ENCODE data around the gene COL21A1. TPM values are rescaled to one million over a fixed set of nuclear protein-coding genes. Genes with fewer than 3 reads are reported as not detected.

The COL21A1 gene
- total RNA-seq, 2 experiments from 2014 or later, result not detected

GRCh38 chr6:56036916-56037600, 210.3 kb downstream of the COL21A1 start:
- Histone ChIP-seq H3K27ac (ENCODE audit: low read depth in 1 of 2, low read length in 2 of 2) (no peak overlapping the region), H3K4me1 (ENCODE audit: insufficient read depth, low read length) (no peaks in the 10 kb centered on the region), H3K9me3 (ENCODE audit: control insufficient read depth in 1 of 2, insufficient read depth in 1 of 2, low read length in 2 of 2) (peaks cover 0 to 3% of the 10 kb centered on the region in 2 experiments), H3K27me3 (ENCODE audit: control insufficient read depth in 1 of 2, insufficient read depth in 2 of 2, low read length in 2 of 2) (no peaks in the 10 kb centered on the region), H3K36me3 (ENCODE audit: insufficient read depth, low read length) (no peaks in the 10 kb centered on the region), H3K4me3 (ENCODE audit: low read length) (no peak overlapping the region)
- intact Hi-C loops (cut with DNase I, micrococcal nuclease), result loop anchor here in 1 of 2 experiments (5.0 kb wide), 1 partner anchor 70 kb away; no protein-coding TSS in a partner anchor
- H3K27me3 Mint-ChIP-seq, result no peaks in the 10 kb centered on the region
- H3K9me3 Mint-ChIP-seq, result peaks cover 4% of the 10 kb centered on the region
- CTCF ChIA-PET, result no interaction called here
- H3K4me1 Mint-ChIP-seq (ENCODE audit: low read depth), result no peaks in the 10 kb centered on the region
- POLR2A ChIA-PET, result no interaction called here
- no peak for TF ChIP-seq CTCF (IDR thresholded peaks at IDR 0.05)
- DNase-seq (no peak), ATAC-seq (ENCODE audit: poor library complexity) (no peak)
- H3K27ac Mint-ChIP-seq, result no peak overlapping the region
- H3K4me3 Mint-ChIP-seq, result no peak overlapping the region
- no peaks in the 10 kb centered on the region for H3K36me3 Mint-ChIP-seq (ENCODE audit: low read depth)

- H3K4me1 Mint-ChIP-seq (ENCODE audit: low read depth), result no peaks in the 10 kb centered on the region
- peaks cover 3% of the 10 kb centered on the region in 2 experiments for H3K9me3 ChIP-seq (ENCODE audit: control insufficient read depth in 1 of 2, insufficient read depth in 1 of 2, low read length in 2 of 2)
- no peaks in the 10 kb centered on the region for H3K27me3 ChIP-seq (ENCODE audit: control insufficient read depth in 1 of 2, insufficient read depth in 2 of 2, low read length in 2 of 2)
- H3K27ac Mint-ChIP-seq, result no peak overlapping the region
- ATAC-seq (ENCODE audit: poor library complexity), result no peak
- intact Hi-C loops (cut with DNase I, micrococcal nuclease), result no loop called here
- peaks cover 4% of the 10 kb centered on the region for H3K9me3 Mint-ChIP-seq
- POLR2A ChIA-PET, result no interaction called here
- H3K4me3 ChIP-seq (ENCODE audit: low read length), result no peak overlapping the region
- no peaks in the 10 kb centered on the region for H3K4me1 ChIP-seq (ENCODE audit: insufficient read depth, low read length)
- no peak for DNase-seq
- H3K27me3 Mint-ChIP-seq, result no peaks in the 10 kb centered on the region
- H3K4me3 Mint-ChIP-seq, result no peak overlapping the region
- TF ChIP-seq CTCF (IDR thresholded peaks at IDR 0.05), result no peak
- no peaks in the 10 kb centered on the region for H3K36me3 ChIP-seq (ENCODE audit: insufficient read depth, low read length)
- H3K36me3 Mint-ChIP-seq (ENCODE audit: low read depth), result no peaks in the 10 kb centered on the region
- no peak overlapping the region for H3K27ac ChIP-seq (ENCODE audit: low read depth in 1 of 2, low read length in 2 of 2)
- CTCF ChIA-PET, result no interaction called here
These were observed 214.0 kb downstream of the COL21A1 start for GRCh38 chr6:56033401-56033800.

- H3K9me3 ChIP-seq (ENCODE audit: control insufficient read depth in 1 of 2, insufficient read depth in 1 of 2, low read length in 2 of 2), result peaks cover 3% of the 10 kb centered on the region in 2 experiments
- no peak overlapping the region for H3K4me3 ChIP-seq (ENCODE audit: low read length)
- Mint-ChIP-seq H3K4me3 (no peak overlapping the region), H3K27ac (no peak overlapping the region), H3K9me3 (peaks cover 4% of the 10 kb centered on the region), H3K27me3 (no peaks in the 10 kb centered on the region), H3K4me1 (ENCODE audit: low read depth) (no peaks in the 10 kb centered on the region), H3K36me3 (ENCODE audit: low read depth) (no peaks in the 10 kb centered on the region)
- H3K4me1 ChIP-seq (ENCODE audit: insufficient read depth, low read length), result no peaks in the 10 kb centered on the region
- CTCF ChIA-PET, result no interaction called here
- ATAC-seq (ENCODE audit: poor library complexity) (no peak), DNase-seq (no peak)
- H3K27ac ChIP-seq (ENCODE audit: low read depth in 1 of 2, low read length in 2 of 2), result no peak overlapping the region
- intact Hi-C loops (cut with DNase I, micrococcal nuclease), result no loop called here
- POLR2A ChIA-PET, result no interaction called here
- H3K36me3 ChIP-seq (ENCODE audit: insufficient read depth, low read length), result no peaks in the 10 kb centered on the region
- no peak for TF ChIP-seq CTCF (IDR thresholded peaks at IDR 0.05)
- no peaks in the 10 kb centered on the region for H3K27me3 ChIP-seq (ENCODE audit: control insufficient read depth in 1 of 2, insufficient read depth in 2 of 2, low read length in 2 of 2)
These were observed 214.6 kb downstream of the COL21A1 start for GRCh38 chr6:56032715-56033260.
